Ishikawa (cell line): Measurements from ENCODE around the gene TMEM183A.

Experiments used
- CEBPB ChIP-seq: IDR thresholded peaks from 2 replicates; pipeline ENCODE4 v1.6.1; 2012
- CREB1 ChIP-seq: IDR thresholded peaks from 2 replicates; pipeline ENCODE4 v1.6.1; 2012; ENCODE audit warnings: low read depth
- EGR1 ChIP-seq: IDR thresholded peaks from 2 replicates; pipeline ENCODE4 v1.6.1; 2012
- EP300 ChIP-seq: IDR thresholded peaks from 2 replicates; pipeline ENCODE4 v1.6.1; 2012; ENCODE audit warnings: borderline replicate concordance
- FOXM1 ChIP-seq: IDR thresholded peaks from 2 replicates; pipeline ENCODE4 v1.6.1; 2012; ENCODE audit warnings: low read depth, borderline replicate concordance
- MAX ChIP-seq: IDR thresholded peaks from 2 replicates; pipeline ENCODE4 v1.6.1; 2012
- NFIC ChIP-seq: IDR thresholded peaks from 2 replicates; pipeline ENCODE4 v1.6.1; 2012
- RAD21 ChIP-seq: IDR thresholded peaks from 2 replicates; pipeline ENCODE4 v1.6.1; 2012; ENCODE audit warnings: low read depth
- REST ChIP-seq: IDR thresholded peaks from 2 replicates; pipeline ENCODE4 v1.6.1; 2012; ENCODE audit warnings: low read depth, mild to moderate bottlenecking
- TAF1 ChIP-seq: IDR thresholded peaks from 2 replicates; pipeline ENCODE4 v1.6.1; 2012; ENCODE audit warnings: low read depth, mild to moderate bottlenecking
- TCF12 ChIP-seq: IDR thresholded peaks from 2 replicates; pipeline ENCODE4 v1.6.1; 2012; ENCODE audit warnings: low read depth
- TEAD4 ChIP-seq: IDR thresholded peaks from 2 replicates; pipeline ENCODE4 v1.6.1; 2012
- USF1 ChIP-seq: IDR thresholded peaks from 2 replicates; pipeline ENCODE4 v1.6.1; 2012
- YY1 ChIP-seq: IDR thresholded peaks from 2 replicates; pipeline ENCODE4 v1.6.1; 2012; ENCODE audit warnings: low read depth
- ZBTB7A ChIP-seq: IDR thresholded peaks from 2 replicates; pipeline ENCODE4 v1.6.1; 2012; ENCODE audit warnings: low read depth

Gene TMEM183A

GRCh38 chr1:203048086-203048485 lies 40.9 kb downstream of the TMEM183A start:
- TF ChIP-seq MAX (no peak), CREB1 (no peak)

- TF ChIP-seq NFIC (no peak), REST (peak; percentile 59), EGR1 (no peak)
Measured at GRCh38 chr1:203048555-203049051, 41.4 kb downstream of the TMEM183A start.

GRCh38 chr1:203049077-203049476 lies 41.9 kb downstream of the TMEM183A start:
- TF ChIP-seq YY1 (no peak), EGR1 (no peak), NFIC (no peak), RAD21 (no peak), FOXM1 (no peak), CREB1 (no peak), ZBTB7A (no peak), TAF1 (no peak), REST (no peak), TEAD4 (no peak), EP300 (no peak), USF1 (no peak), TCF12 (no peak), MAX (no peak), CEBPB (no peak)

- no peak for TF ChIP-seq TAF1
- TF ChIP-seq TCF12 = no peak
- no peak for TF ChIP-seq TEAD4
- no peak for TF ChIP-seq MAX
- no peak for TF ChIP-seq NFIC
- no peak for TF ChIP-seq REST
- no peak for TF ChIP-seq RAD21
- no peak for TF ChIP-seq CEBPB
- TF ChIP-seq YY1 = no peak
Measured at GRCh38 chr1:203049576-203050180, 42.5 kb downstream of the TMEM183A start.

- no peak for TF ChIP-seq NFIC
- TF ChIP-seq USF1 = no peak
- no peak for TF ChIP-seq YY1
- no peak for TF ChIP-seq FOXM1
- no peak for TF ChIP-seq CEBPB
- TF ChIP-seq TEAD4 = no peak
- no peak for TF ChIP-seq TAF1
- TF ChIP-seq TCF12 = no peak
- TF ChIP-seq RAD21 = no peak
- TF ChIP-seq EP300 = no peak
- TF ChIP-seq EGR1 = no peak
- TF ChIP-seq CREB1 = no peak
- no peak for TF ChIP-seq MAX
- no peak for TF ChIP-seq ZBTB7A
- no peak for TF ChIP-seq REST
Measured at GRCh38 chr1:203050826-203051225, 43.7 kb downstream of the TMEM183A start.
